MCF 10A (cell line): Measurements from ENCODE around the gene ERICH3. TPM values are rescaled to one million over a fixed set of nuclear protein-coding genes. Genes with fewer than 3 reads are reported as not detected.

Experiments
- BruUV-seq: library from RNA; stranded (reverse); fragments of 400-500 nt; replicated peaks from 2 replicates; lab custom pipeline; 2021; lab: Mats Ljungman, UMichigan
- CTCF ChIA-PET: fragments of 300-600 bp; sonication (Branson Sonifier 250); formaldehyde crosslinking; extraction: SDS; loops from one replicate; lab custom pipeline; 2021; ENCODE audit warnings: antibody characterized with exemption, inconsistent platforms; lab: Yijun Ruan, JAX
- POLR2A ChIA-PET: fragments of 300-600, 350-650 bp; sonication (Branson Sonifier 250); formaldehyde crosslinking; extraction: SDS; loops from one replicate; lab custom pipeline; 2020; ENCODE audit warnings: antibody characterized with exemption, inconsistent platforms; lab: Yijun Ruan, JAX
- DNase-seq: peaks from one replicate; pipeline ENCODE4 v3.0.0-alpha.2; 2018; ENCODE audit not compliant: unreplicated experiment
- H3K27ac Mint-ChIP-seq: one replicate; pipeline ENCODE4 v1.8.0; 2022; ENCODE audit warnings: mild to moderate bottlenecking, low read depth, mixed read lengths; ENCODE audit not compliant: unreplicated experiment
- H3K27me3 Mint-ChIP-seq: one replicate; pipeline ENCODE4 v1.8.0; 2022; ENCODE audit warnings: mixed read lengths; ENCODE audit not compliant: insufficient read depth, unreplicated experiment
- H3K36me3 Mint-ChIP-seq: one replicate; pipeline ENCODE4 v1.8.0; 2022; ENCODE audit warnings: mild to moderate bottlenecking, moderate library complexity, mixed read lengths; ENCODE audit not compliant: insufficient read depth, unreplicated experiment
- H3K4me1 Mint-ChIP-seq: one replicate; pipeline ENCODE4 v1.8.0; 2022; ENCODE audit warnings: mixed read lengths; ENCODE audit not compliant: insufficient read depth, unreplicated experiment
- H3K4me3 Mint-ChIP-seq: one replicate; pipeline ENCODE4 v1.8.0; 2022; ENCODE audit warnings: mild to moderate bottlenecking, moderate library complexity, mixed read lengths; ENCODE audit not compliant: unreplicated experiment
- H3K9me3 Mint-ChIP-seq: one replicate; pipeline ENCODE4 v1.8.0; 2022; ENCODE audit warnings: mixed read lengths; ENCODE audit not compliant: unreplicated experiment
- intact Hi-C: fragments of 100-400 bp; cut with micrococcal nuclease; formaldehyde crosslinking; loops from 2 replicates; pipeline ENCODE4 v1.14.1; 2022
- total RNA-seq: library from RNA; stranded (reverse); gene quantifications from 2 replicates; pipeline ENCODE4 v1.2.3, GENCODE V29; 2022
- TF ChIP-seq, protein P1 (sequence below): fragments of 200-600 bp; IDR thresholded peaks from one replicate; pipeline ENCODE4 v1.8.0; 2022; ENCODE audit warnings: antibody characterized with exemption, mild to moderate bottlenecking; ENCODE audit not compliant: unreplicated experiment

The ERICH3 gene
- total RNA-seq, 1 experiment from 2014 or later = not detected

DNA sequence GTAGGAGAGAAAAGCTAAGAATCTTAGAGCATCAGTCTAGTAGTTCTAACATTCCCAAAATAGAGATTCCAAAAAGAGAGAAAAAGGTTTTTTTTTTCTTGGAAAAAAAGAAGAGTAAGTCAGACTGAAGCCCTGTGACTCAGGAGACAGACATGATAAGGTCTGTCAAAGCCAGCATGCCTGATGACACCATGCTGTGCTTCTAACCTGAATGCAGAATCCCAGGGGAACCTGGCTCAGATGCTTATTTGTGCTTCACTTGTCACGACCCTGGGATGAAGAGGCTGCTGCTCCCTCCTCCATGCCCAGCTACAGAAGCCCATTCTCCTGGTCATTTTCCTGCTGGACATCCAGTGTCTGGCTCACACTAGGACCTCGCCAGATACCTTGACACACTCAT, 44.3 kb downstream of the ERICH3 start:
- no peak for DNase-seq
- H3K4me1 Mint-ChIP-seq = no peaks in the 10 kb centered on the region
- no peak overlapping the region for H3K27ac Mint-ChIP-seq
- TF ChIP-seq, protein P1, sequence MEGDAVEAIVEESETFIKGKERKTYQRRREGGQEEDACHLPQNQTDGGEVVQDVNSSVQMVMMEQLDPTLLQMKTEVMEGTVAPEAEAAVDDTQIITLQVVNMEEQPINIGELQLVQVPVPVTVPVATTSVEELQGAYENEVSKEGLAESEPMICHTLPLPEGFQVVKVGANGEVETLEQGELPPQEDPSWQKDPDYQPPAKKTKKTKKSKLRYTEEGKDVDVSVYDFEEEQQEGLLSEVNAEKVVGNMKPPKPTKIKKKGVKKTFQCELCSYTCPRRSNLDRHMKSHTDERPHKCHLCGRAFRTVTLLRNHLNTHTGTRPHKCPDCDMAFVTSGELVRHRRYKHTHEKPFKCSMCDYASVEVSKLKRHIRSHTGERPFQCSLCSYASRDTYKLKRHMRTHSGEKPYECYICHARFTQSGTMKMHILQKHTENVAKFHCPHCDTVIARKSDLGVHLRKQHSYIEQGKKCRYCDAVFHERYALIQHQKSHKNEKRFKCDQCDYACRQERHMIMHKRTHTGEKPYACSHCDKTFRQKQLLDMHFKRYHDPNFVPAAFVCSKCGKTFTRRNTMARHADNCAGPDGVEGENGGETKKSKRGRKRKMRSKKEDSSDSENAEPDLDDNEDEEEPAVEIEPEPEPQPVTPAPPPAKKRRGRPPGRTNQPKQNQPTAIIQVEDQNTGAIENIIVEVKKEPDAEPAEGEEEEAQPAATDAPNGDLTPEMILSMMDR = no peak
- intact Hi-C loops = no loop called here
- BruUV-seq = no TSS peak
- CTCF ChIA-PET = interaction anchor here (0.7 kb wide), 1 partner anchor 1155 kb away, joined by 4 read pairs; no protein-coding TSS in a partner anchor
- POLR2A ChIA-PET = no interaction called here
- no peak overlapping the region for H3K4me3 Mint-ChIP-seq
- no peaks in the 10 kb centered on the region for H3K36me3 Mint-ChIP-seq
- H3K27me3 Mint-ChIP-seq = peaks cover 7% of the 10 kb centered on the region
- H3K9me3 Mint-ChIP-seq = no peaks in the 10 kb centered on the region

GRCh38 chr1:74623716-74624115, 49.9 kb downstream of the ERICH3 start:
- ChIA-PET POLR2A (no interaction called here), CTCF (no interaction called here)
- no peak for DNase-seq
- Mint-ChIP-seq H3K4me3 (no peak overlapping the region), H3K36me3 (no peaks in the 10 kb centered on the region), H3K27me3 (peaks cover 7% of the 10 kb centered on the region), H3K27ac (no peak overlapping the region), H3K9me3 (no peaks in the 10 kb centered on the region), H3K4me1 (no peaks in the 10 kb centered on the region)
- no TSS peak for BruUV-seq
- intact Hi-C loops = no loop called here
- TF ChIP-seq, protein P1 = no peak

DNA sequence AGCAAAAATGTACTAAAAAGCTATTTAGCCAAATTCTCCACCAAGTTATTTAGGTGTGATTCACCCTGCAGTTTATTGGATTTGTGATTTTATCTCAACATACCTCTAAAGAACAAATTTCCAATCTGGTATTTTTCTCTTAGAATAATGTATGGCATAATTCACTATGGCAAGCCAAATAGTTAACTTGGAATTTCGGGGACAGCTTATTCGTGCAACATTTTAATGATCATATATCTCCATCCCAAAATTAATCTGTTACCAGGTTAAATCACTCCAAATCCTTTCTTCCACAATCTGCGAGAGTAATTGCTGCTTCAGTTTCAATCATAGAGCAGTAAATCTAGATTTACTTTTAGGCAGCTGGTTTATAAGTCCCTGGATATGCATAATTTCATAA, 53.4 kb downstream of the ERICH3 start:
- no peak for DNase-seq
- Mint-ChIP-seq H3K4me3 (no peak overlapping the region), H3K9me3 (no peaks in the 10 kb centered on the region), H3K36me3 (no peaks in the 10 kb centered on the region), H3K27ac (no peak overlapping the region), H3K4me1 (no peaks in the 10 kb centered on the region), H3K27me3 (no peaks in the 10 kb centered on the region)
- intact Hi-C loops = no loop called here
- BruUV-seq = no TSS peak
- POLR2A ChIA-PET = no interaction called here
- CTCF ChIA-PET = no interaction called here
- TF ChIP-seq, protein P1 = no peak

GRCh38 chr1:74618974-74619373, 54.6 kb downstream of the ERICH3 start:
- H3K36me3 Mint-ChIP-seq = no peaks in the 10 kb centered on the region
- no peak overlapping the region for H3K4me3 Mint-ChIP-seq
- TF ChIP-seq, protein P1 = no peak
- no peak for DNase-seq
- CTCF ChIA-PET = interaction anchor here (0.5 kb wide), 1 partner anchor 741 kb away, joined by 4 read pairs; no protein-coding TSS in a partner anchor
- no peaks in the 10 kb centered on the region for H3K4me1 Mint-ChIP-seq
- POLR2A ChIA-PET = interaction anchor here (1.1 kb wide), 1 partner anchor 22 kb away, joined by 3 read pairs; no protein-coding TSS in a partner anchor
- H3K9me3 Mint-ChIP-seq = no peaks in the 10 kb centered on the region
- no peaks in the 10 kb centered on the region for H3K27me3 Mint-ChIP-seq
- H3K27ac Mint-ChIP-seq = no peak overlapping the region
- BruUV-seq = no TSS peak
- intact Hi-C loops = no loop called here
